ENCODE data around the gene ST6GAL1.

DNA sequence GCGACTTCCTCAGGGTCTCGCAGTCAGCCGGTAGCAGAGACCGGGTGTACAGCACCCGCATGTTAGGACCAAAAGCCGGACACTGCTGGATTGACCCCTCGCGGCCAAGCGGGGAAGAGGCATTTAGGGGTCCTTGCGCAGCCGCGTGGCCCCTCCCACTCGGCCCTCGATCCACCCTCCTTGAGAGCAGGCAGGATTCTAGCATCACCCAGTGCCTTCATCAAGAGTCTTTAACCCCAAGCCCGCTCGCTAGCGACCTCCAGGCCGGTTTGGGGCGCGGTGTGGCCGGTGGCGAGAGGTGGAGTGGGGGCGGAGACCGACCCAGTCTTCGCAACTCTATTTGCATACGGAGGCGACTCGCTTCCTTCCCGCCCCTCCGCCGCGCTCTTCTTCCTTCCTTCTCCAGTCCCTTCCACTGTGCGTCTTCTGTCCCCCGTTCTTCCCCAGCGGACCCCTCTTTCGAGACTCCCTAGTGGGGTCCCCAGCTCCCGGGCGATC is at the start of gene ST6GAL1:
- TF ChIP-seq CTCF (IDR thresholded peaks at IDR 0.05) (peak in 2 of 7 experiments; percentile 16 to 40), EP300 (IDR thresholded peaks at IDR 0.05) (no peak), POLR2AphosphoS5 (IDR thresholded peaks at IDR 0.05) (peak in 1 of 3 donors; percentile 11)

Measured in stomach (tissue), 4 donors.